ENCODE data around the gene PLXND1.

Gene PLXND1

DNA sequence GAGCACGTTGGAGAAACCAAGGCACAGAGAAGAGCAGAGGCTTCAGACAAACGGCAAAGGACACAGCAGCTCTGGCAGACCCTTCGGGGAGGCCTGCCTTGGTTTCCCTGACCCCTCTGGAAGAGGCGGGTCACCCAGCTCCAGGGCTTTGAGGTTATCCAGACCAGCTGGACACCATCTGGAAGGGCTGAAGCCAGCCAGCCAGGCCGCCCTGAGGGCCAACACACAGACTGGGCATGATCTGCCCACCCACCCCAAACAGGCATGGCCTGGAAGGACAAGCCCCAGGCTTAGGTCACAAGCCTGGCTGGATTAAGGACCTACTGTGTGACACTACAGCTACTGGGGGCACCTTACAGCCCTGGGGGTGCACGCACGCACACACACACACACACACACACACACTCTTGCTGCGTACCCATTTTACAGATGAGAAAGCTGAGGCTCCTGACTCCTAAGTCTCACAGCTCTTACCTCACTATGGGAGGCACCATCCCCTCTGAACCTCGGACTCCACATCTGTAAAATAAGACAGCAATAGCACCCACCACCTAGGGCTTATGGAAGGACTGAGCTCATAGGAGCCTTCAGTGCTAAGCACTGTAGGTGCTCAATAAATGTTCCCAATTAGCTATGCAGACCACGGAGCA lies 10.8 kb downstream of the PLXND1 start:
- no peaks in the 10 kb centered on the region for H3K36me3 Mint-ChIP-seq (ENCODE audit: low read depth)
- H3K27ac Mint-ChIP-seq: no peak overlapping the region
- H3K4me3 Mint-ChIP-seq: no peak overlapping the region
- H3K4me1 Mint-ChIP-seq: peaks cover 25% of the 10 kb centered on the region
- H3K27me3 Mint-ChIP-seq: peaks cover 12% of the 10 kb centered on the region
- no peaks in the 10 kb centered on the region for H3K9me3 Mint-ChIP-seq
- ATAC-seq (no peak), DNase-seq (no peak)

DNA sequence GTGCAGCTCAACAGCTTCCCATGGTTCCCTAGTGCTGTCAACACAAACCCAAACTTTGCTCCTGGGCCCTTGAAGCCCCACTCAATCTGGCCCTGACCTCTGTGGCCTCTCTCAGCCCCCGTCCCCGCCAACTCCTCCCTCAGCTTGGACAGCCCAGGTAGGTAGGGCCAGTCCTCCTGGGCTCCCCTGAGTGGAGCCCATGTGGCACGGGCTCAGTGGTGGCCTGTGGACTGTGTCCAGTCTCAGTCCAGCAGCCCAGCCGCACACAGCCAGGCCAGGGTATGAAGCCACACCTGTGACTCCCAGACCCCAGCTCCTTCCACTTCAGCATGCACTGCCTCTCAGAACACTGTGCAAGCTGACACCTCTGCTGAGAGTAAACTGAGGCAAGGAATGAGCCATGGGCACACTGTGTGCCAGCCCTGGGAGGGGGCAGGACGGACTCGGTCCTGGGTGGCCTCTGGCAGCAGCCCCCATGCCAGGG lies 11.5 kb downstream of the PLXND1 start:
- Mint-ChIP-seq H3K4me1 (peaks cover 25% of the 10 kb centered on the region), H3K27me3 (peaks cover 12% of the 10 kb centered on the region), H3K27ac (no peak overlapping the region), H3K4me3 (no peak overlapping the region), H3K36me3 (ENCODE audit: low read depth) (no peaks in the 10 kb centered on the region), H3K9me3 (no peaks in the 10 kb centered on the region)
- no peak for DNase-seq
- ATAC-seq: no peak

DNA sequence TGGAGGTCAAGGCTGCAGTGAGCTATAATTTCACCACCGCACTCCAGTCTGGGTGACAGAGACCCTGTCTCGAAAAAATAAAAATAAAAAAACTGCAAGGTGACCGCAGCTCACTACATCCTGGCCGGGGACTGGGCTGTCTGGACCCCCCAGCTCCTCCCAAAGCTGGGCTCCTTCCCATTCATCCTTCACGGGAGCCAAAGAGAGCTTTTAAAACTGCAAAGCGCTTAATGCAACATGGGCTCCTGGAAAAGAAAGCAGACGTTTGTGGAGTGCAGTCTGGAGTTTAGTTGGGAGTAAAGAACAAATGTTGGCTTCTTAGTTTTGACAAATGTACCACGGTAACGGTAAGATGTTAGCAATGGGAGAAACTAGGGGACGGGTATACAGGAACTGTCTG lies 12.1 kb downstream of the PLXND1 start:
- H3K27me3 Mint-ChIP-seq: peaks cover 12% of the 10 kb centered on the region
- no peak for DNase-seq
- no peak overlapping the region for H3K4me3 Mint-ChIP-seq
- H3K27ac Mint-ChIP-seq: no peak overlapping the region
- no peak for ATAC-seq
- no peaks in the 10 kb centered on the region for H3K9me3 Mint-ChIP-seq
- H3K4me1 Mint-ChIP-seq: peaks cover 22% of the 10 kb centered on the region
- no peaks in the 10 kb centered on the region for H3K36me3 Mint-ChIP-seq (ENCODE audit: low read depth)

DNA sequence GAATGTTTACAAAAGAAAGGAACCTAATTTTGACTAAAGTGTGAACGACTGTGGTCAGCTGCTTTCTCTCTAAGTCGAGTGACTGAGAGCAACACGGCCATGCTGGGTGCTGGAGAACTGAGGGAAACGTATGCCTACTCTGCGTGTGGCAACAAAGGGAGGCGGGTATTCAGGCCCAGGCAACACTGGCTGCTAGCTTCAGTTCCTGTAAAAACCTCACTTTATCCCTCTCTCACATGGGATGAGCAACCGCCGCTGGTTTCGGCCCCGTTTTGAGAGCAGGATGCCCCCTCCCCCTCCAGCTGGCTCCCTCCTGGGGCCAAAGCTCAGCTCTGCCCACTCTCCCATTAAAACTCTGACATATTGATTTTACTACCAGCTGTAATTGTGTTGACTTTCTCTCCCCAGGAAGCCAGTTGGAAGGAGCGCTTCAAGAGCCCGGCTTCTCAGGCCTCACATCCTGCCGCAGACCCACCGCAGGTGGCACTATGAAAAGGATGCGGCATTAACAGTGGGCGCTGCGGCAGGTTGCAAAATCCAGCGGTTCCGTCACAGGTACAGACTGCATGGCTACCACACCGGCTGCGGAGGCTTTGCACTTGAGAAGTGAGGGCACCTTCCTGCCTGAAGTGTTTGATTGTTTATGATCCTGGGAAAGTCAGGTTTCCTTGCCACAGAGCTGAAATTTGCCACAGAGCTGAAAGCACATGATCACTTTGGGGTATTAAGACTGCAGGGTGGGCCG lies 12.7 kb downstream of the PLXND1 start:
- H3K4me1 Mint-ChIP-seq: peaks cover 22% of the 10 kb centered on the region
- peak overlapping the region; percentile 62 for H3K27ac Mint-ChIP-seq
- no peaks in the 10 kb centered on the region for H3K9me3 Mint-ChIP-seq
- H3K27me3 Mint-ChIP-seq: peaks cover 12% of the 10 kb centered on the region
- ATAC-seq (peak; percentile 72), DNase-seq (peak; percentile 74)
- H3K4me3 Mint-ChIP-seq: peak overlapping the region; percentile 29
- H3K36me3 Mint-ChIP-seq (ENCODE audit: low read depth): no peaks in the 10 kb centered on the region

DNA sequence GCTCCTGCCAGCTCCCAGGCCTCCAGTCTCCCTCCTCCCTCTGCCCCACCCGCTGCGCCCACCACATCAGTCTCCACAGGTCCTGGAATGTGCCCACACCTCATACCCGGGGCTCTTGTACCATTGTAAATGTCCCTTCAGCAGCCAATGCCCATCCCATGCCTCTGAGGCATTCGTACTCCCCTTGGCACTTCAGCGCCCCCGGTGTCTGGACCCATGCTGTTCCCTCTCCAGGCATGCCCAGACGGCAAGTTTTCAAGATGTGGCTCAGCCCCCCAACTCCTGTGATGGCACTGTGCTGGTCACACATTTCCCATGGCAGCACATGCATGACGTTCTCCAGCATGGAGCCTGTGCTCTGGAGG lies 13.3 kb downstream of the PLXND1 start:
- Mint-ChIP-seq H3K36me3 (ENCODE audit: low read depth) (no peaks in the 10 kb centered on the region), H3K4me3 (no peak overlapping the region), H3K9me3 (no peaks in the 10 kb centered on the region), H3K4me1 (peaks cover 22% of the 10 kb centered on the region), H3K27ac (peak overlapping the region; percentile 62), H3K27me3 (peaks cover 12% of the 10 kb centered on the region)
- DNase-seq (no peak), ATAC-seq (no peak)

DNA sequence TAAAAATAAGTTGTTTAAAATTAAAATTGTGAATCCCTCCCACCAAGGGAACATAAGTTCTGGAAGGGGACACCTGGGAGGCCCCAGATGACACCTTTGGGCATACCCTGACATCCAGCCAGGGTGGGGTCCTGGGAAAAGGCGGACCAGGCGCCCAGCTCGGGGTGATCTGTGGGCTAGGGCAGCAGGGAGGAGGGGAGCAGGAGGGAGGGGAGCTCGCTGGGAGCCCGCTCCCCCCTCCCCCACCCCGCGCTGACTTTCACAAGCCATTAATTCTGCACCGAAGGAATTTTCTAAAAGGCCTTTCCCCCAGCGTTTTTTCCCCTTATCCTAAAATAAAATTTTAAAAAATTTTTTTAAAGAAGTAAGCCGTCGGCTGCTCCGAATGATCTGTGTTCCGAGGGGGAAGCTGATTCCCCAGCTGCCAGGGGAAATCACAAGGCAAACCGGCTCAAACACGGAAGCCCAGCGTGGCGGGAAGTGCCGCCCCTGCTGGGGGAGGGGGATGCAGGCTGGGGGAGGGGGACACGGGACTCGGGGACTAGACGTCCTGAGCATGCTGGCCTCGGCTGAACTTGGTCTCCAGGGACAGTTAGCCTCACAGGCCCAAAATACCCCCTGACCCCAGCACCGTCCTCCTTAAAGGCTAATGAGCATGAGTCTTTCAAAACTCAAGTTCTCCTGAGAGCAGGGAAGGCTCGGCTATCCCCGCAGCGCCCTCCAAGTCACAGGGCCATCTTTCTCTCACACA lies 13.9 kb downstream of the PLXND1 start:
- DNase-seq (no peak), ATAC-seq (no peak)
- Mint-ChIP-seq H3K27me3 (peaks cover 12% of the 10 kb centered on the region), H3K9me3 (no peaks in the 10 kb centered on the region), H3K4me1 (peaks cover 22% of the 10 kb centered on the region), H3K27ac (no peak overlapping the region), H3K4me3 (no peak overlapping the region), H3K36me3 (ENCODE audit: low read depth) (no peaks in the 10 kb centered on the region)

DNA sequence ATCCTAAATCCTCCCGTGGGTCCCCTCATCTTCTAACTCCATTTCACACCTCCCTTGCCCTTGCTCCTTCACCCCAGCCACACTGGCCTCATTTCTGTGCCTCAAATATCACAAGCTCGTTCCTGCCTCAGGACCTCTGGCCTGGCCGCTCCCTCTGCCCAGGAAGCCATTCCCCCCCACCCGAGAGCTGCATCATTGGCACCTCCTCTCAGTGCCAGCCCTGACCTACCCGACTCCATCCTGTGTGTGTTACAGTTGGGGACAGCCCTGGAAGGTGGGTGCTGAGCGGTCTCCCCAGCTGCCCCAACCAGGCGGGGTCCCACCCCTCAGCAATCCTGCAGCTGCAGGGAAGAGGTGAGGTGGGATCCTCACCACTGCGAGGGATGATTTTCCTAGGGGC lies 14.5 kb downstream of the PLXND1 start:
- H3K36me3 Mint-ChIP-seq (ENCODE audit: low read depth): no peaks in the 10 kb centered on the region
- DNase-seq: no peak
- H3K4me3 Mint-ChIP-seq: no peak overlapping the region
- peaks cover 22% of the 10 kb centered on the region for H3K4me1 Mint-ChIP-seq
- no peak for ATAC-seq
- no peak overlapping the region for H3K27ac Mint-ChIP-seq
- no peaks in the 10 kb centered on the region for H3K9me3 Mint-ChIP-seq
- peaks cover 12% of the 10 kb centered on the region for H3K27me3 Mint-ChIP-seq

DNA sequence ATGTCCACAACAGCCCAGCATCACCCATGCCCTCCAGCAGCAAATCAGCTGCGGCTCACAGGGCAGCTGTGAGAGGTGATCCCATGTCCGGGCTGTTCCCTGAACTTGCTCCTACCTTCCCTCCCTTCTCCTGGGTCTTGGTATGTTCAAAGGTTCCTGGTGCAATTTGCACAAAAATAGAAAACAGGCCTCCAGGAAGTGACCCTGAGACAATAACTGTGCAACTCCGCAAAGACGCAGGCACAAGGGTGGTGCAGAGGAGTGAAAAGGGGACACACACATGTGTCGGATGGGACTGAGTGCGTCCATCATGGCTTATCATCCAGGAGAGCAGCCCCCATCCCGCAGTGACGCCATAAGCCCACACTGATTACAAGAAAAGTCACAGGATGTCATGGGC lies 16.3 kb downstream of the PLXND1 start:
- DNase-seq (no peak), ATAC-seq (no peak)
- no peaks in the 10 kb centered on the region for H3K36me3 Mint-ChIP-seq (ENCODE audit: low read depth)
- no peak overlapping the region for H3K27ac Mint-ChIP-seq
- H3K9me3 Mint-ChIP-seq: no peaks in the 10 kb centered on the region
- peaks cover 22% of the 10 kb centered on the region for H3K4me1 Mint-ChIP-seq
- H3K4me3 Mint-ChIP-seq: no peak overlapping the region
- H3K27me3 Mint-ChIP-seq: peaks cover 12% of the 10 kb centered on the region

DNA sequence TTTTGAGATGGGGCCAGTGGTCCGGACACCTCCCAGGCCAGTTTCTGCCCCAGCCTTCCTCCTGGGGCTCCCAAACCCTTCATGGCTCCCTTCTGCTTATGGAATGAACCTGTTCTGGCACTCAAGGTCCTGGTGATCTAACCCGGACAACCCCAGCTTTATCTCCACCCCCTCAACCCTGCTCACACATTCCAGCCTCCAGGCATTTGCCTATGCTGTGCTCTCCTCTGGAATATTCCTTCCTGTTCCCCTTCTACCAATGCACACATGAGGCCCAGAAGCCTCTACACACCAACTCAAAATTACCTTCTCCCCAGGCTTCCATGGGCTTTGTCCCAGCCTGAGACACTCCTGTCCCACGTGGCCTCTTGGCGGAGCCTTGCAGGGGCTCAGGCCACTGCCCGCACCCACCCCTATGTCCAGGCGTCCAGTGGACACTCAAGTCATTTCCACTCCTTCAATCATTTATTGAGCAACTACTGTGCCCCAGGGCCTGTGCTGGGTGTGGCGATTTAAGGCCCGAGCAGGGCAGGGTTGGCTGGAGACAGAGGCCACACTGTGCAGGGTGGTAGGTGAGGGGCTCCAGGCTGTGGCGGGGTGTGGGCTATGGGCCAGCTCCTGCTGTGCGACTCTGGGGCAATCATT lies 18.8 kb downstream of the PLXND1 start:
- H3K36me3 Mint-ChIP-seq (ENCODE audit: low read depth): no peaks in the 10 kb centered on the region
- H3K27me3 Mint-ChIP-seq: no peaks in the 10 kb centered on the region
- H3K4me3 Mint-ChIP-seq: no peak overlapping the region
- ATAC-seq (no peak), DNase-seq (no peak)
- H3K27ac Mint-ChIP-seq: no peak overlapping the region
- H3K9me3 Mint-ChIP-seq: no peaks in the 10 kb centered on the region
- H3K4me1 Mint-ChIP-seq: no peaks in the 10 kb centered on the region

DNA sequence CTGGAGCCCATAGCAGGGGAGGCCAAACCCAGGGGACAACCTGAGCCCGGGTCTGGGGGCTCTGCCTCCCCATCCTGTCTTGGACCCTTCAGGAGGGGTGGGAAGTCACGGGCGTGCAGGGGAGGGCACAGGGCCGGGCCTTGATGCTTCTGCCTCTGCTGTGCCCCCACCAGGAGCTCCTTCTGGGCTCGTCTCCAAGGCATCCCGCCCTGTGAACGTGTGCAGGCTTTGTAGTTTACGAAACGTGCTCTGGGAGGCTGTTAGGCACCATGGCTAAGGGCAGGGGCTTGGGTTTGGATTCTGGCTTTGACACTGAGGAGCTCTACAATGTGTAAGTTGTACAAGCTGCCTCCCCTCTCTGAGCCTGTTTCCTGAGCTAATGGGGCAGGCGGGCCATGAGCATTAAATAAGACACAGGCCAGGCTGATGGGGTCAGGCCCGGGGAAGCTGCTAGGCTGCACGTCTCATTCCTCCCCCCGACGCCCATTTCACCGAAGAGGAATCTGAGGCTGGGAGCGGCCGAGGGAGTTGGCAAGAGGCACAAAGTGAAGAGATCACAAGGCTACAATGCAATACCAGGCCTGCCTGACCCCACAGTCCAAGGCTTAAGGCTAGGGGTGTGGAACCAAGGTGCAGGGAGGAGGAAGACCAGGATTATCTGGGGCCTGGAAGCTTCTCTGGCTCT lies 19.6 kb downstream of the PLXND1 start:
- ATAC-seq (no peak), DNase-seq (no peak)
- H3K4me3 Mint-ChIP-seq: no peak overlapping the region
- H3K27me3 Mint-ChIP-seq: no peaks in the 10 kb centered on the region
- H3K4me1 Mint-ChIP-seq: no peaks in the 10 kb centered on the region
- H3K9me3 Mint-ChIP-seq: no peaks in the 10 kb centered on the region
- no peaks in the 10 kb centered on the region for H3K36me3 Mint-ChIP-seq (ENCODE audit: low read depth)
- H3K27ac Mint-ChIP-seq: no peak overlapping the region

DNA sequence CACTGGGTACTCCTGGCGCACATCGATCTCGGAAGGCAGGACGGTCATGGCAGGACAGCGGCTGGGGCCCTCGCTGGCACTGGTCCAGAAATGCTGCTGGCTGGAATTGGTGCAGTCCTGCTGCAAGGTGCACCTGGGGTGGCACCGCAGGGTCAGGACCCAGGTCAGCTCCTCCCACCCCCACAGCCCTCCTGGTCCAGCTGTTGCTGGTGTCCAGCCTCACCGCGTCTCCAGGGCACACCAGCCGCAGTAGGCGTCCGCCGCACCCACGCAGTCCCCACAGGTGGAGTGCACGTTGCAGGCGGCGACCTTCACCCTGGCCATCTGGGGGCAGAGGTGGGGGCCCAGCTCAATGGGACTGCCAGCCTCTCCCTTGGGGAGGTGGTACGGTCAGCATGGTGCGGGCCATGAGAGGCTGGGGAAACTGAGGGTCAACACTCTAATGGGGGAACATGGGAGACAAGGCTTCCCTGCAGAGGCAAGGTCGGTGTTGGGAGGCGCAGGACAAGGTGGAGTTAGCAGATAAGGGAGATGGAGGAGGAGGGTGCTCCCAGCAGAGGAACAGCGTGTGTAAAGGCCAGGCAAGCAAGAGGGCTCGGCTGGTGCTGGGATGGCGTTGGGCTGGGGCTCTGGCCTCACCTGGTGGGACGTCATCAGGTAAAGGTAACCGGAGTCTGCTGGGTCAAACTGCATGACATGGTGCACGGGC lies 20.4 kb downstream of the PLXND1 start:
- Mint-ChIP-seq H3K36me3 (ENCODE audit: low read depth) (no peaks in the 10 kb centered on the region), H3K27ac (no peak overlapping the region), H3K27me3 (no peaks in the 10 kb centered on the region), H3K9me3 (no peaks in the 10 kb centered on the region), H3K4me1 (no peaks in the 10 kb centered on the region), H3K4me3 (no peak overlapping the region)
- no peak for DNase-seq
- ATAC-seq: no peak

DNA sequence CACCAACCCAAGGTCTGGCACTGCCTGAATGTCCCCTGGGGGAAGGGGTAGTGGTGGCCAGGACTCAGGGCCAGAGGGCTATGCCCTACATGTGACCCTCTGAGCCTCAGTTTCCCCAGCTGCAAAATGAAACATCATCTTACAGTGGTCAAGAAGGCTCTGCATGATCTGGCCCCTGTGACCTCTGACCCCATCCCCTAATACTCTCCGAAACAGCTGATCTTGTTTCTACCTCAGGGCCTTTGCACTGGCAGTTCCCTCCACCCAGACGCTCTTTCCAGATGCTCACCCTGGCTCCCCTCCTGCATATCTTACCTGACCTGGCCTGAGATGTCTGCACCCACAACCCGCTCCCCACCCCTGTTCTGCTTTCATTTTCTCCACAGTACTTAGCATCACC lies 21.8 kb downstream of the PLXND1 start:
- Mint-ChIP-seq H3K9me3 (no peaks in the 10 kb centered on the region), H3K4me3 (no peak overlapping the region), H3K4me1 (no peaks in the 10 kb centered on the region), H3K36me3 (ENCODE audit: low read depth) (no peaks in the 10 kb centered on the region), H3K27ac (no peak overlapping the region), H3K27me3 (no peaks in the 10 kb centered on the region)
- no peak for ATAC-seq
- DNase-seq: no peak

DNA sequence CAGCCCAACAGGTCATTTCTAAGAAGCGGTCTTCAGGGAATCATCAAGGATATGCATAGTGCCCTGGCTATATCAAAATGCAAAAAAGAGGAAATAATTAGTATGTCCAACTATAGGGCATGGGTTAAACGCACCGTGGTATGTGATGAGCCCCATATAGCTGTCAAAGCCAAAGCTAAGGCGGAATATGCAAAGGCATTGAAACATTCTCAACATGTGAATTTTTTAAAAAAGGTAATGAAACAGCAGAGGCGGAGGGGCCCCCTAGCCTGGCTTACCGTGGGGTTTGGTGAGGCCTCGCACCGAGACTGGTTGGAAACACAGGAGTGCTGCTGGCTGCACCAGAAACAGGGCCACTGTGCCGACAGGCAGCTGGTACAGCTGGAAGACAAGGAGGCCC lies 23.2 kb downstream of the PLXND1 start:
- Mint-ChIP-seq H3K36me3 (ENCODE audit: low read depth) (no peaks in the 10 kb centered on the region), H3K4me1 (peaks cover 5% of the 10 kb centered on the region), H3K4me3 (no peak overlapping the region), H3K9me3 (no peaks in the 10 kb centered on the region), H3K27me3 (no peaks in the 10 kb centered on the region), H3K27ac (no peak overlapping the region)
- no peak for ATAC-seq
- DNase-seq: no peak

DNA sequence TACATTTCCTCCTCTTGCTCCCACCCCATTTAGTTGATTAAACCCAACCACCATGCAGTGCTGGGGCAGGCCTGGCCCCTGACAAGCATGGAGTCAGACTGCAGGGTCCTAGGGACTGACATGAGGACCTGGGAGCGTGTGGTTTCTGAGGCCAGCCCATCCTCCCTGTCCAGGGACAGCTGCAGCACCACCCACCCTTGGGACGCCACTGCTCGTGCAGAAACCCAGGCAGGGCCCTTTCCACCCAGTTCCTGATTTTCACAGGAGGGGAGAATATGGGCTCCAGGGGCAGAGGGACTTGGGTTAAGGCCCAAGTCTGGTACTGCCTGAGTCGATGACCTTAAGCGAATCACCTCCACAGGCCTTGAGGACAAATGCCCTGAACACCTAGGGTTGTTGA lies 23.7 kb downstream of the PLXND1 start:
- DNase-seq (no peak), ATAC-seq (no peak)
- peaks cover 10% of the 10 kb centered on the region for H3K4me1 Mint-ChIP-seq
- H3K27ac Mint-ChIP-seq: no peak overlapping the region
- H3K4me3 Mint-ChIP-seq: no peak overlapping the region
- no peaks in the 10 kb centered on the region for H3K27me3 Mint-ChIP-seq
- no peaks in the 10 kb centered on the region for H3K9me3 Mint-ChIP-seq
- no peaks in the 10 kb centered on the region for H3K36me3 Mint-ChIP-seq (ENCODE audit: low read depth)

Data from activated naive CD8-positive, alpha-beta T cell treated with anti-CD3 and anti-CD28 coated beads, Interleukin-2, amount 50 U/mL, for 24 hours (primary cell).